ENCODE measurements around the gene LPCAT4.
"Not testable (repeated sequence)": the region's sequence is repeated elsewhere in the genome, so short reads cannot be mapped to it uniquely, and the experiment has no call there.

The LPCAT4 gene

GRCh38 chr15:34362047-34362773 is 4.8 kb downstream of the LPCAT4 start:
- no peak for DNase-seq (ENCODE audit: low spot score)

- DNase-seq (ENCODE audit: low spot score): no peak
These were observed 5.7 kb downstream of the LPCAT4 start for GRCh38 chr15:34361278-34361677.

- no peak for DNase-seq (ENCODE audit: low spot score)
These were observed 6.7 kb downstream of the LPCAT4 start for GRCh38 chr15:34360298-34360697.

GRCh38 chr15:34359416-34359815 is 7.6 kb downstream of the LPCAT4 start:
- no peak for DNase-seq (ENCODE audit: low spot score)

- DNase-seq (ENCODE audit: low spot score): no peak
These were observed 8.0 kb downstream of the LPCAT4 start for GRCh38 chr15:34358948-34359347.

GRCh38 chr15:34358367-34358766 is 8.6 kb downstream of the LPCAT4 start:
- no peak for DNase-seq (ENCODE audit: low spot score)

GRCh38 chr15:34357653-34358052 is 9.3 kb downstream of the LPCAT4 start:
- DNase-seq (ENCODE audit: low spot score): no peak

DNA sequence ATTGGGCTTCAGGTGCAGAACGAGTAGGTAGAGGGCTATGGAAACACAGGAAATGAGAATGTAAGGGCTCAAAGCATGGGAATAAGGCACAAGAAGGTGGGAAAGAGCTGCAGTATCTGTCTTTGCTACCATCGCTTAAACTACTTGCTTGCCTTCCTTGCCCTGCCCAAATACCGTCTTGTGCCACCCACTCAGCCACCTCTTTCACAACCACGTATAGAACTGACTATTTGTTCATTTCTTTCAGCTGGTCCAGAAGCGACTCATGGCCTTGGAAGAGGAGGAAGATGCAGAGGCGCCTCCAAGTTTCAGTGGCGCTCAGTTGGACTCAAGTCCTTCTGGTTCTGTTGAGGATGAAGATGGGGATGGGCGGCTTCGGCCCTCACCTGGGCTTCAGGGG is 11.8 kb downstream of the LPCAT4 start:
- no peak for DNase-seq (ENCODE audit: low spot score)

DNA sequence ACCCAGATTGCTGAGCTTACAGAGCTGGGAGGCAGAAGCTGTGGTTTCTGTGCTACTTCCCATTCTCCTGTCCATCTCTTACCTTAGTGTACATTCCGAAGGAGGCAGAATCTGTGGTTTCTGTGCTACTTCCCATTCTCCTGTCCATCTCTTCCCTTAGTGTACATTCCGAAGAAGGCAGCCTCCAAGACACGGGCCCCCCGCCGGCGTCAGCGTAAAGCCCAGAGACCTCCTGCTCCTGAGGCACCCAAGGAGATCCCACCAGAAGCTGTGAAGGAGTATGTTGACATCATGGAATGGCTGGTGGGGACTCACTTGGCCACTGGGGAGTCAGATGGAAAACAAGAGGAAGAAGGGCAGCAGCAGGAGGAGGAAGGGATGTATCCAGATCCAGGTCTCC is 12.7 kb downstream of the LPCAT4 start:
- no peak for DNase-seq (ENCODE audit: low spot score)

GRCh38 chr15:34353627-34354026 is 13.4 kb downstream of the LPCAT4 start:
- DNase-seq (ENCODE audit: low spot score): no peak

GRCh38 chr15:34352996-34353395 is 14.0 kb downstream of the LPCAT4 start:
- DNase-seq (ENCODE audit: low spot score): not testable (repeated sequence)

- DNase-seq (ENCODE audit: low spot score): no peak
These were observed 17.2 kb downstream of the LPCAT4 start for GRCh38 chr15:34349769-34350168.

DNA sequence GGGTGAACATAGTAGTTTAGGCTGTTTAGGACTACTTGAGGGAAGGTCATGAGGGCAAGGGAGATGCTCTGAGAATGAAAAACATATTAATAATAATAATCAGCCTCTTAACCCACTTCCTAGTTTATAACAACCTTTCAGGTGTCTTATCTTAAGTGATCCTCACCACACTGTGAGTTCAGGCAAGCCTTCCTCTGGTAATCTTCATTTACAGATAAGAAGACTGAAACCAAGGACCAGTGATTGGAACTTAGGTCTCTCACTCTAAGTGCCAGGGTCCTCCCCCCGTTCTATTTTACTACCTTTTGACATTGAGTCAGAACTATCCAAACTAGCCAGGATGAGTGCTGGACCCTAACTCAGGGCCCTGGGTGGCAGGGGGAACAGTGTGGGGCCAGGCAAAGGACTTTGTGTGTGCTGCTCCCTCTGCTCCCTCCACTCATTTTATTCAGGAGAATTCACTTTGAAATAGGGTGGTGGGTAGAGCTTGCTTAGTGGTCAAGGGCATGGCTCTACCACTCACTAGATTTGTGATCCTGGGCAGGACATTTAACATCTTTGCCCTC is 18.2 kb downstream of the LPCAT4 start:
- no peak for DNase-seq (ENCODE audit: low spot score)

- DNase-seq (ENCODE audit: low spot score): no peak
These were observed 18.9 kb downstream of the LPCAT4 start for GRCh38 chr15:34347951-34348638.

GRCh38 chr15:34342737-34343575 is 24.0 kb downstream of the LPCAT4 start, which contains the start of the genes NOP10 and NUTM1:
TSS of gene NOP10 (minus strand) at chr15:34343136. CDS start at chr15:34343073, 63 bp downstream.
TSS of gene NUTM1 (plus strand) at chr15:34343315. CDS start at chr15:34343697, 382 bp downstream.
- peak; percentile 91 for DNase-seq (ENCODE audit: low spot score)

DNA sequence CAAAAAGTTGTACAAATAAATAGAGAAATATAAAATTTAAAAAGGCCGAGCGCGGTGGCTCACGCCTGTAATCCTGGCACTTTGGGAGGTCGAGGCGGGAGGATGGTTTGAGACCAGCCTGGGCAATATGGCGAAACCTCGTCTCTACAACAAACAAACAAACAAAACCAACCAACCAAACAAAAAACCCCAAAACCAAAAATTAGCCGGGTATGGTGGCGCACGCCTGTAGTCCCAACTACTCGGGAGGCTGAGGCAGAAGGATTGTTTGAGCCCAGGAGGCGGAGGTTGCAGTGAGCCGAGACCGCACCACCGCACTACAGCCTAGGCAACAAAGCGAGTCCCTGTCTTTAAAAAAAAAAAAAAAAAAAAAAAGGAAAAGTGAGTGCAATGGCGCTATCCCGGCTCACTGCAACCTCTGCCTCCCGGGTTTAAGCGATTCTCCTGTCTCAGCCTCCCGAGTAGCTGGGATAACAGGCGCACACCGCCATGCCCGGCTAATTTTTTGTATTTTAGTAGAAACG is 24.7 kb downstream of the LPCAT4 start:
- not testable (repeated sequence) for DNase-seq (ENCODE audit: low spot score)

DNA sequence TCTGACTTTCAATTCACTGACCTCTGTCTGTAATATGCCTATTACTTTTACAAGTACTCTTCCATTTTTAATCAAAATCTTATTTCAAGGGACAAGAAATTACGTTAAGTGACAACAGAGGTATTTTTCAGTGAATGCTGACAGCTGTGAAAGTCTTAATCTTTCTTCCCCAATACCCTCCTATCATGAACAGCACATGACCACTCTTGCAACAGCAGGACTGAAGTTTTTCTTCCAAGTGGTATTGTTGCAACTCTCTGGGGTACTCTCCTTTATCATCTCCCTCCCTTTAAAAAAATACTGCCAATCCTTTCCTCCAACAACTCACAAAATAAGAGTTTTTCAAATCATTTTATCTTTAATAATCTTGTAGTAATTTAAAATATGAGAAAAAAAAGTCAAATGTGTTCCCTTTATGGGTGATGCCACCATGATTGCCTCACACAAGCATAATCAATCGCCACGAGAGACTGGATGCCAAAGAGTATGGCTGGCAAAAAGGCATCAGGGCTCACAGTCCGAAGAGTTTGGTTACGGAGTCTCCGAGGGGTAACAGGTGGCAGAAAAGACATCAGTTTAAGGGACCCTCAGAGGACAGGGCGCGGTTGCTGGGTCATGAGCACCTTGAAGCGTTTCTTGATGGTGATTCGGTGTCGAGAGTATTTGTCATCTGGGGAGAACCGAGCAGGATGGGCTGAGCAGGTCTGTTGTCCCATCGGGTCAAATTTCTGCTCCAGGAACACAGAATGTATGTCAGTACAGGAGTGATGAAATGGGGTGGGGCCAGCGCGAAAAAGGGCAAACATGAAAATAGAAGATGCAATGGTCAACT is 25.4 kb downstream of the LPCAT4 start:
- no peak for DNase-seq (ENCODE audit: low spot score)

- no peak for DNase-seq (ENCODE audit: low spot score)
These were observed 27.1 kb downstream of the LPCAT4 start for GRCh38 chr15:34339946-34340345.

DNA sequence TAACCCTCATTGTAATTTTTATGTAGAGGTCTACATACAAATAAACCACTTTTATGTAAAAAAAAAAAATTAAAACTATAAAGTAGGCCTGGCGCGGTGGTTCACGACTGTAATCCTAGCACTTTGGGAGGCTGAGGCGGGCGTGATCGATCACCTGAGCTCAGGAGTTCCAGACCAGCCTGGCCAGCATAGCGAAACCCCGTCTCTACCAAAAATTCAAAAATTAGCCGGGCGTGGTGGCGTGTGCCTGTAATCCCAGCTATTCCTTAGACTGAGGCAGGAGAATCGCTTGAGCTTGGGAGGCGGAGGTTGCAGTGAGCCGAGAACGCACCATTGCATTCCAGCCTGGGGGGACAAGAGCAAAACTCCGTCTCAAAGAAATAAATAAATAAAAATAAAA is 28.6 kb downstream of the LPCAT4 start:
- no peak for DNase-seq (ENCODE audit: low spot score)

GRCh38 chr15:34337557-34338306 is 29.3 kb downstream of the LPCAT4 start, which contains the start of gene SLC12A6:
TSS of gene SLC12A6 (minus strand) at chr15:34337781. CDS start at chr15:34336680, 1,101 bp downstream.
- DNase-seq (ENCODE audit: low spot score): peak; percentile 99
